Tibial nerve (tissue), 4 donors: Measurements from ENCODE around the gene PCSK5. TPM values are rescaled to one million over a fixed set of nuclear protein-coding genes. Genes with fewer than 3 reads are reported as not detected.

Experiments
- DNase-seq, 2 donors: peaks; one replicate each; pipeline ENCODE4 v3.0.0-alpha.2; 2019; ENCODE audit warnings: low spot score in 2 of 2
- H3K27ac ChIP-seq, 4 donors: fragments of 200-600 bp; sonication (generic) in 3 of 4; one replicate each; pipeline ENCODE4 v1.5.1; 2017 to 2019; ENCODE audit warnings: mild to moderate bottlenecking in 1 of 4
- H3K27me3 ChIP-seq, 2 donors: fragments of 200-600 bp; sonication (generic) in 1 of 2; one replicate each; pipeline versions ENCODE4 v1.5.1 to v1.6.0; 2017 to 2019
- H3K36me3 ChIP-seq, 3 donors: fragments of 200-600 bp; sonication (generic); one replicate each; pipeline ENCODE4 v1.5.1; 2018 to 2019
- H3K4me1 ChIP-seq, 4 donors: fragments of 200-600 bp; sonication (generic) in 3 of 4; one replicate each; pipeline ENCODE4 v1.5.1; 2017 to 2019
- H3K4me3 ChIP-seq, 4 donors: fragments of 200-600 bp; sonication (generic) in 3 of 4; one replicate each; pipeline ENCODE4 v1.5.1; 2017 to 2019; ENCODE audit warnings: mild to moderate bottlenecking in 1 of 4, moderate library complexity in 1 of 4
- H3K9me3 ChIP-seq, 4 donors: fragments of 200-600 bp; sonication (generic) in 3 of 4; one replicate each; pipeline ENCODE4 v1.5.1; 2017 to 2019
- CTCF ChIP-seq, 5 experiments: fragments of 200-600 bp in 3 of 5; fragments of 450-650 bp in 2 of 5; sonication (generic) in 3 of 5; IDR thresholded peaks; one replicate each; pipeline ENCODE4 v1.5.1; 2016 to 2019; ENCODE audit warnings: antibody characterized with exemption in 5 of 5, mild to moderate bottlenecking in 3 of 5, moderate library complexity in 2 of 5
- EP300 ChIP-seq, 2 donors: sonication (generic); formaldehyde crosslinking; IDR thresholded peaks; one replicate each; pipeline ENCODE4 v1.6.1; 2017; ENCODE audit warnings: antibody characterized with exemption in 2 of 2, mild to moderate bottlenecking in 1 of 2
- POLR2A ChIP-seq, 2 donors: fragments of 450-650 bp; IDR thresholded peaks; one replicate each; pipeline ENCODE4 v1.6.1; 2017; ENCODE audit warnings: antibody characterized with exemption in 2 of 2, mild to moderate bottlenecking in 2 of 2, moderate library complexity in 2 of 2
- WGBS, 2 donors: methylation state at CpG; one replicate each; pipeline ENCODE4 v1.1.5; 2018; 5-methylcytosine and 5-hydroxymethylcytosine counted together
- total RNA-seq, 4 donors: library from RNA; depleted of rRNA; stranded (reverse); fragments of >200 nt; gene quantifications; one replicate each; pipeline ENCODE4 v1.1.0, GENCODE V29; 2016

PCSK5 gene
- total RNA-seq, 4 donors from 2014 or later, result 12.5 to 32.7 (median 23.0) TPM

GRCh38 chr9:76292658-76293057, 402.2 kb downstream of the PCSK5 start:
- DNase-seq, result no peak
- H3K4me1 ChIP-seq, result peaks cover 0 to 8% (median 0%) of the 10 kb centered on the region in 4 donors
- H3K27ac ChIP-seq, result no peak overlapping the region
- H3K36me3 ChIP-seq, result no peaks in the 10 kb centered on the region
- TF ChIP-seq POLR2A (IDR thresholded peaks at IDR 0.05), result no peak
- TF ChIP-seq EP300 (IDR thresholded peaks at IDR 0.05), result no peak
- TF ChIP-seq CTCF (IDR thresholded peaks at IDR 0.05), result no peak
- 55 to 77% methylated on average over 5 of the region's 5 CpGs for WGBS, 2 donors
- no peaks in the 10 kb centered on the region for H3K9me3 ChIP-seq
- no peaks in the 10 kb centered on the region for H3K27me3 ChIP-seq
- no peak overlapping the region for H3K4me3 ChIP-seq

- H3K27ac ChIP-seq, result no peak overlapping the region
- H3K4me3 ChIP-seq, result no peak overlapping the region
- H3K27me3 ChIP-seq, result no peaks in the 10 kb centered on the region
- no peaks in the 10 kb centered on the region for H3K36me3 ChIP-seq
- peaks cover 0 to 21% (median 0%) of the 10 kb centered on the region in 4 donors for H3K4me1 ChIP-seq
- WGBS, 2 donors, result 77 to 81% methylated on average over 5 of the region's 5 CpGs
- TF ChIP-seq CTCF (IDR thresholded peaks at IDR 0.05), result no peak
- no peak for TF ChIP-seq POLR2A (IDR thresholded peaks at IDR 0.05)
- TF ChIP-seq EP300 (IDR thresholded peaks at IDR 0.05), result no peak
- no peaks in the 10 kb centered on the region for H3K9me3 ChIP-seq
- DNase-seq, result no peak
These were observed 403.8 kb downstream of the PCSK5 start for GRCh38 chr9:76294301-76294700.

GRCh38 chr9:76296561-76297310, 406.3 kb downstream of the PCSK5 start:
- Histone ChIP-seq H3K36me3 (no peaks in the 10 kb centered on the region), H3K27ac (no peak overlapping the region), H3K27me3 (no peaks in the 10 kb centered on the region), H3K4me1 (peaks cover 0 to 21% (median 0%) of the 10 kb centered on the region in 4 donors), H3K4me3 (no peak overlapping the region), H3K9me3 (no peaks in the 10 kb centered on the region)
- 82 to 92% methylated on average over 10 to 11 of the region's 11 CpGs for WGBS, 2 donors
- TF ChIP-seq CTCF (IDR thresholded peaks at IDR 0.05) (no peak), EP300 (IDR thresholded peaks at IDR 0.05) (no peak), POLR2A (IDR thresholded peaks at IDR 0.05) (no peak)
- no peak for DNase-seq

- TF ChIP-seq EP300 (IDR thresholded peaks at IDR 0.05), result peak in 1 of 2 donors; percentile 35
- TF ChIP-seq CTCF (IDR thresholded peaks at IDR 0.05), result no peak
- Histone ChIP-seq H3K27me3 (no peaks in the 10 kb centered on the region), H3K4me1 (peaks cover 0 to 21% (median 0%) of the 10 kb centered on the region in 4 donors), H3K9me3 (no peaks in the 10 kb centered on the region), H3K27ac (peak overlapping the region in 2 of 4 donors; percentile 7 to 69), H3K36me3 (no peaks in the 10 kb centered on the region), H3K4me3 (peak overlapping the region in 1 of 4 donors; percentile 20)
- peak; percentile 18 to 56 for DNase-seq
- 33 to 48% methylated on average over 14 of the region's 14 CpGs for WGBS, 2 donors
These were observed 407.3 kb downstream of the PCSK5 start for GRCh38 chr9:76297721-76298239.

- Histone ChIP-seq H3K27ac (peak overlapping the region in 1 of 4 donors; percentile 7), H3K9me3 (no peaks in the 10 kb centered on the region), H3K4me1 (peaks cover 0 to 21% (median 0%) of the 10 kb centered on the region in 4 donors), H3K27me3 (no peaks in the 10 kb centered on the region), H3K4me3 (no peak overlapping the region), H3K36me3 (no peaks in the 10 kb centered on the region)
- WGBS, 2 donors, result 40 to 52% methylated on average over 3 of the region's 3 CpGs
- no peak for DNase-seq
- TF ChIP-seq CTCF (IDR thresholded peaks at IDR 0.05) (no peak), POLR2A (IDR thresholded peaks at IDR 0.05) (no peak), EP300 (IDR thresholded peaks at IDR 0.05) (no peak)
These were observed 408.2 kb downstream of the PCSK5 start for GRCh38 chr9:76298521-76299144.
